ENCODE data around the gene ELL.

DNA sequence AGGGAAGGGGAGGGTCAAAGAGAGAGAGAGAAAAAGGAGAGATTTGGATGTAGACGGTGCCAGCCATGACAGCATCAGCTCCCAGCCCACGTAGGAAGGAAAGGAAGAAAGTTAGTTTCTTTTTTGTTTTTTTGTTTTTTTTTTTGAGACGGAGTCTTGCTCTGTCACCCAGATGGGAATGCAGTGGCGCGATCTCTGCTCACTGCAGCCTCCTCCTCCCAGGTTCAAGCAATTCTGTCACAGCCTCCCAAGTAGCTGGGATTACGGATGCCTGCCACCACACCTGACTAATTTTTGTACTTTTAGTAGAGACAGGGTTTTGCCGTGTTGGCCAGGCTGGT is 27.6 kb downstream of the ELL start:
- TF ChIP-seq, protein P1, sequence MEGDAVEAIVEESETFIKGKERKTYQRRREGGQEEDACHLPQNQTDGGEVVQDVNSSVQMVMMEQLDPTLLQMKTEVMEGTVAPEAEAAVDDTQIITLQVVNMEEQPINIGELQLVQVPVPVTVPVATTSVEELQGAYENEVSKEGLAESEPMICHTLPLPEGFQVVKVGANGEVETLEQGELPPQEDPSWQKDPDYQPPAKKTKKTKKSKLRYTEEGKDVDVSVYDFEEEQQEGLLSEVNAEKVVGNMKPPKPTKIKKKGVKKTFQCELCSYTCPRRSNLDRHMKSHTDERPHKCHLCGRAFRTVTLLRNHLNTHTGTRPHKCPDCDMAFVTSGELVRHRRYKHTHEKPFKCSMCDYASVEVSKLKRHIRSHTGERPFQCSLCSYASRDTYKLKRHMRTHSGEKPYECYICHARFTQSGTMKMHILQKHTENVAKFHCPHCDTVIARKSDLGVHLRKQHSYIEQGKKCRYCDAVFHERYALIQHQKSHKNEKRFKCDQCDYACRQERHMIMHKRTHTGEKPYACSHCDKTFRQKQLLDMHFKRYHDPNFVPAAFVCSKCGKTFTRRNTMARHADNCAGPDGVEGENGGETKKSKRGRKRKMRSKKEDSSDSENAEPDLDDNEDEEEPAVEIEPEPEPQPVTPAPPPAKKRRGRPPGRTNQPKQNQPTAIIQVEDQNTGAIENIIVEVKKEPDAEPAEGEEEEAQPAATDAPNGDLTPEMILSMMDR (conservative IDR thresholded peaks at IDR 0.05; ENCODE audit: low read depth in 2 of 2), result no peak
- TF ChIP-seq CREB1 (CRISPR knock-in tag; IDR thresholded peaks at IDR 0.05; ENCODE audit: low read depth) (no peak), POLR2AphosphoS5 (IDR thresholded peaks at IDR 0.05; ENCODE audit: low read depth) (no peak), EZH2 (IDR thresholded peaks at IDR 0.05; ENCODE audit: low read depth, unreplicated experiment) (no peak), EZH2phosphoT487 (IDR thresholded peaks at IDR 0.05; ENCODE audit: unreplicated experiment) (no peak), NANOG (IDR thresholded peaks at IDR 0.05; ENCODE audit: borderline replicate concordance) (no peak), JUNB (IDR thresholded peaks at IDR 0.05; ENCODE audit: unreplicated experiment) (no peak), ZNF331 (CRISPR knock-in tag; IDR thresholded peaks at IDR 0.05; ENCODE audit: low read depth) (no peak), ZNF114 (CRISPR knock-in tag; IDR thresholded peaks at IDR 0.05) (no peak)
- TF ChIP-seq, protein P2, sequence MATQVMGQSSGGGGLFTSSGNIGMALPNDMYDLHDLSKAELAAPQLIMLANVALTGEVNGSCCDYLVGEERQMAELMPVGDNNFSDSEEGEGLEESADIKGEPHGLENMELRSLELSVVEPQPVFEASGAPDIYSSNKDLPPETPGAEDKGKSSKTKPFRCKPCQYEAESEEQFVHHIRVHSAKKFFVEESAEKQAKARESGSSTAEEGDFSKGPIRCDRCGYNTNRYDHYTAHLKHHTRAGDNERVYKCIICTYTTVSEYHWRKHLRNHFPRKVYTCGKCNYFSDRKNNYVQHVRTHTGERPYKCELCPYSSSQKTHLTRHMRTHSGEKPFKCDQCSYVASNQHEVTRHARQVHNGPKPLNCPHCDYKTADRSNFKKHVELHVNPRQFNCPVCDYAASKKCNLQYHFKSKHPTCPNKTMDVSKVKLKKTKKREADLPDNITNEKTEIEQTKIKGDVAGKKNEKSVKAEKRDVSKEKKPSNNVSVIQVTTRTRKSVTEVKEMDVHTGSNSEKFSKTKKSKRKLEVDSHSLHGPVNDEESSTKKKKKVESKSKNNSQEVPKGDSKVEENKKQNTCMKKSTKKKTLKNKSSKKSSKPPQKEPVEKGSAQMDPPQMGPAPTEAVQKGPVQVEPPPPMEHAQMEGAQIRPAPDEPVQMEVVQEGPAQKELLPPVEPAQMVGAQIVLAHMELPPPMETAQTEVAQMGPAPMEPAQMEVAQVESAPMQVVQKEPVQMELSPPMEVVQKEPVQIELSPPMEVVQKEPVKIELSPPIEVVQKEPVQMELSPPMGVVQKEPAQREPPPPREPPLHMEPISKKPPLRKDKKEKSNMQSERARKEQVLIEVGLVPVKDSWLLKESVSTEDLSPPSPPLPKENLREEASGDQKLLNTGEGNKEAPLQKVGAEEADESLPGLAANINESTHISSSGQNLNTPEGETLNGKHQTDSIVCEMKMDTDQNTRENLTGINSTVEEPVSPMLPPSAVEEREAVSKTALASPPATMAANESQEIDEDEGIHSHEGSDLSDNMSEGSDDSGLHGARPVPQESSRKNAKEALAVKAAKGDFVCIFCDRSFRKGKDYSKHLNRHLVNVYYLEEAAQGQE (IDR thresholded peaks at IDR 0.05; ENCODE audit: unreplicated experiment), result no peak
- TF ChIP-seq, protein P3, sequence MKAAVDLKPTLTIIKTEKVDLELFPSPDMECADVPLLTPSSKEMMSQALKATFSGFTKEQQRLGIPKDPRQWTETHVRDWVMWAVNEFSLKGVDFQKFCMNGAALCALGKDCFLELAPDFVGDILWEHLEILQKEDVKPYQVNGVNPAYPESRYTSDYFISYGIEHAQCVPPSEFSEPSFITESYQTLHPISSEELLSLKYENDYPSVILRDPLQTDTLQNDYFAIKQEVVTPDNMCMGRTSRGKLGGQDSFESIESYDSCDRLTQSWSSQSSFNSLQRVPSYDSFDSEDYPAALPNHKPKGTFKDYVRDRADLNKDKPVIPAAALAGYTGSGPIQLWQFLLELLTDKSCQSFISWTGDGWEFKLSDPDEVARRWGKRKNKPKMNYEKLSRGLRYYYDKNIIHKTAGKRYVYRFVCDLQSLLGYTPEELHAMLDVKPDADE (IDR thresholded peaks at IDR 0.05), result no peak
